H54 (cell line): ENCODE results near the gene EFNA5.

ENCODE experiments used
- DNase-seq: peaks from one replicate; pipeline ENCODE4 v3.0.0; 2011; ENCODE audit warnings: low spot score, mixed read lengths; ENCODE audit not compliant: insufficient read length
- FAIRE-seq: peaks from 3 replicates; lab custom pipeline; 2011; peaks lifted over from hg19 to GRCh38; lab: Jason Lieb, UNC
- POLR2A ChIP-seq: IDR thresholded peaks from 2 replicates; pipeline ENCODE4 v1.6.1; 2011; ENCODE audit warnings: low read depth, mild to moderate bottlenecking, low read length

EFNA5 gene

GRCh38 chr5:107668154-107669095 is 2.3 kb downstream of the EFNA5 start:
- FAIRE-seq = peak; percentile 6
- TF ChIP-seq POLR2A = no peak
- no peak for DNase-seq

GRCh38 chr5:107666051-107666655 is 4.6 kb downstream of the EFNA5 start:
- FAIRE-seq (peak; percentile 27), DNase-seq (no peak)
- TF ChIP-seq POLR2A = no peak

GRCh38 chr5:107665036-107665570 is 5.6 kb downstream of the EFNA5 start:
- no peak for DNase-seq
- peak; percentile 53 for FAIRE-seq
- no peak for TF ChIP-seq POLR2A

- DNase-seq = no peak
- FAIRE-seq = no peak
- no peak for TF ChIP-seq POLR2A
Observed at GRCh38 chr5:107663697-107664096, 7.0 kb downstream of the EFNA5 start.

GRCh38 chr5:107661650-107662044 is 9.1 kb downstream of the EFNA5 start:
- TF ChIP-seq POLR2A = no peak
- FAIRE-seq = no peak

GRCh38 chr5:107661038-107661649 is 9.6 kb downstream of the EFNA5 start:
- no peak for FAIRE-seq
- no peak for TF ChIP-seq POLR2A
- no peak for DNase-seq

More at GRCh38 chr5:107661650-107662044, 9.1 kb downstream of the EFNA5 start:
- no peak for DNase-seq

GRCh38 chr5:107658528-107658927 is 12.2 kb downstream of the EFNA5 start:
- no peak for DNase-seq
- no peak for FAIRE-seq
- TF ChIP-seq POLR2A = no peak

GRCh38 chr5:107655831-107656230 is 14.9 kb downstream of the EFNA5 start:
- FAIRE-seq (no peak), DNase-seq (no peak)
- no peak for TF ChIP-seq POLR2A

- no peak for FAIRE-seq
- no peak for TF ChIP-seq POLR2A
Observed at GRCh38 chr5:107654827-107655226, 15.9 kb downstream of the EFNA5 start.

GRCh38 chr5:107653685-107654084 is 17.1 kb downstream of the EFNA5 start:
- no peak for FAIRE-seq
- TF ChIP-seq POLR2A = no peak
- DNase-seq = no peak

More at GRCh38 chr5:107654827-107655226, 15.9 kb downstream of the EFNA5 start:
- no peak for DNase-seq

- no peak for DNase-seq
- peak; percentile 27 for FAIRE-seq
- no peak for TF ChIP-seq POLR2A
Observed at GRCh38 chr5:107652839-107653607, 17.7 kb downstream of the EFNA5 start.

- FAIRE-seq (no peak), DNase-seq (no peak)
- TF ChIP-seq POLR2A = no peak
Observed at GRCh38 chr5:107652408-107652807, 18.3 kb downstream of the EFNA5 start.

GRCh38 chr5:107651325-107651724 is 19.4 kb downstream of the EFNA5 start:
- no peak for FAIRE-seq

More at GRCh38 chr5:107651325-107651724, 19.4 kb downstream of the EFNA5 start:
- no peak for TF ChIP-seq POLR2A
- no peak for DNase-seq
